Vagina (tissue), 2 donors: Measurements from ENCODE around the gene TPSB2. TPM values are rescaled to one million over a fixed set of nuclear protein-coding genes. Genes with fewer than 3 reads are reported as not detected.
"Not testable (repeated sequence)": the region's sequence is repeated elsewhere in the genome, so short reads cannot be mapped to it uniquely, and the experiment has no call there.

Experiments used
- DNase-seq, 2 donors: peaks; one replicate each; pipeline ENCODE4 v3.0.0-alpha.2; 2017; ENCODE audit errors: extremely low spot score in 2 of 2
- H3K27ac ChIP-seq: fragments of 200-600 bp; sonication (generic); one replicate; pipeline ENCODE4 v1.5.1; 2019
- H3K27me3 ChIP-seq: fragments of 200-600 bp; sonication (generic); one replicate; pipeline ENCODE4 v1.5.1; 2019
- H3K36me3 ChIP-seq, 2 donors: fragments of 200-600 bp; sonication (generic); one replicate each; pipeline ENCODE4 v1.5.1; 2017 to 2019
- H3K4me1 ChIP-seq: fragments of 200-600 bp; sonication (generic); one replicate; pipeline ENCODE4 v1.5.1; 2019
- H3K4me3 ChIP-seq, 2 donors: fragments of 200-600 bp; sonication (generic); 1 replicate in 1 of 2; 2 replicates in 1 of 2; pipeline ENCODE4 v1.5.1; 2016 to 2019
- H3K9me3 ChIP-seq: fragments of 200-600 bp; sonication (generic); one replicate; pipeline ENCODE4 v1.5.1; 2019
- POLR2A ChIP-seq, 2 donors: fragments of 450-650 bp; IDR thresholded peaks; one replicate each; pipeline ENCODE4 v1.6.1; 2017; ENCODE audit warnings: antibody characterized with exemption in 2 of 2, mild to moderate bottlenecking in 2 of 2, moderate library complexity in 2 of 2
- POLR2AphosphoS5 ChIP-seq, 2 donors: sonication (generic); formaldehyde crosslinking; IDR thresholded peaks; one replicate each; pipeline ENCODE4 v1.9.0; 2017; ENCODE audit warnings: antibody characterized with exemption in 2 of 2, mild to moderate bottlenecking in 2 of 2, low read depth in 1 of 2; ENCODE audit not compliant: insufficient read depth in 1 of 2
- intact Hi-C: fragments of 100-400 bp; cut with DNase I; formaldehyde crosslinking; loops from one replicate; pipeline ENCODE4 v1.15.1; 2023
- total RNA-seq: library from RNA; depleted of rRNA; stranded (reverse); fragments of >200 nt; gene quantifications from one replicate; pipeline ENCODE4 v1.2.3, GENCODE V29; 2016
- TF ChIP-seq, protein P1 (sequence below), 3 experiments: fragments of 450-650 bp in 2 of 3; fragments of 200-600 bp in 1 of 3; sonication (generic) in 1 of 3; IDR thresholded peaks; one replicate each; pipeline ENCODE4 v1.5.1; 2017 to 2019; ENCODE audit warnings: antibody characterized with exemption in 3 of 3, mild to moderate bottlenecking in 2 of 3, moderate library complexity in 2 of 3

TPSB2 gene
- total RNA-seq, 1 donor from 2014 or later, result 59.7 TPM

DNA sequence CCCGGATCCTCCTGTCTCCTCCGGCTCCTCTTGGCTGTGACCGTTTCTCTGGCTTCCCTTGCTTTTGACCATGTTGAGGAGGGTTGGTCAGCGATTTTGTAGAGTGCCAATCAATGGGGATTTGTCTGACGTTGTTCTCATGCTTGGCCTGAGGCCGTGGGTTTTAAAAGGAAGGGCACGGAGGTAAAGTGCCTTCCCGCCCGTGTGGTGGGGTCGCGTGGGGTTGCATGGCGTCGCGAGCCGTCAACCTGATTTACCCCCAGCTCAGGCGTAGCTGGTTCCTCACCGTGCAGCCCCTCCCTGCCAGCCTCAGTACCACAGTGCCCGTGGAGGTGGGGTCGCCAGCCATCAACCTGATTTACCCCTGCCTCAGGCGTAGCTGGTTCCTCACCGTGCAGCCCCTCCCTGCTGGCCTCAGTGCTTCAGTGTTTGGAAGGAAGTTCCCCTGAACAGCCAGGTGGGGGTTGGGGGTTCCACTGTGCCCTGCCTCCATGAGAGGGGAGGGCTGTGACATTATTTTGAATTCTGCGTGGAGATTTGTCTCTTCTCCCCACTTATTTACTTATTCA, 15.6 kb upstream of the TPSB2 start:
- intact Hi-C loops, result no loop called here
- Histone ChIP-seq H3K27ac (no peak overlapping the region), H3K9me3 (no peaks in the 10 kb centered on the region), H3K4me1 (no peaks in the 10 kb centered on the region), H3K36me3 (no peaks in the 10 kb centered on the region), H3K27me3 (no peaks in the 10 kb centered on the region), H3K4me3 (no peak overlapping the region)
- DNase-seq, result no peak
- TF ChIP-seq, protein P1, sequence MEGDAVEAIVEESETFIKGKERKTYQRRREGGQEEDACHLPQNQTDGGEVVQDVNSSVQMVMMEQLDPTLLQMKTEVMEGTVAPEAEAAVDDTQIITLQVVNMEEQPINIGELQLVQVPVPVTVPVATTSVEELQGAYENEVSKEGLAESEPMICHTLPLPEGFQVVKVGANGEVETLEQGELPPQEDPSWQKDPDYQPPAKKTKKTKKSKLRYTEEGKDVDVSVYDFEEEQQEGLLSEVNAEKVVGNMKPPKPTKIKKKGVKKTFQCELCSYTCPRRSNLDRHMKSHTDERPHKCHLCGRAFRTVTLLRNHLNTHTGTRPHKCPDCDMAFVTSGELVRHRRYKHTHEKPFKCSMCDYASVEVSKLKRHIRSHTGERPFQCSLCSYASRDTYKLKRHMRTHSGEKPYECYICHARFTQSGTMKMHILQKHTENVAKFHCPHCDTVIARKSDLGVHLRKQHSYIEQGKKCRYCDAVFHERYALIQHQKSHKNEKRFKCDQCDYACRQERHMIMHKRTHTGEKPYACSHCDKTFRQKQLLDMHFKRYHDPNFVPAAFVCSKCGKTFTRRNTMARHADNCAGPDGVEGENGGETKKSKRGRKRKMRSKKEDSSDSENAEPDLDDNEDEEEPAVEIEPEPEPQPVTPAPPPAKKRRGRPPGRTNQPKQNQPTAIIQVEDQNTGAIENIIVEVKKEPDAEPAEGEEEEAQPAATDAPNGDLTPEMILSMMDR (IDR thresholded peaks at IDR 0.05), result no peak
- TF ChIP-seq POLR2AphosphoS5 (IDR thresholded peaks at IDR 0.05; ENCODE audit: insufficient read depth in 1 of 2, low read depth in 1 of 2), result no peak
- TF ChIP-seq POLR2A (IDR thresholded peaks at IDR 0.05), result no peak

DNA sequence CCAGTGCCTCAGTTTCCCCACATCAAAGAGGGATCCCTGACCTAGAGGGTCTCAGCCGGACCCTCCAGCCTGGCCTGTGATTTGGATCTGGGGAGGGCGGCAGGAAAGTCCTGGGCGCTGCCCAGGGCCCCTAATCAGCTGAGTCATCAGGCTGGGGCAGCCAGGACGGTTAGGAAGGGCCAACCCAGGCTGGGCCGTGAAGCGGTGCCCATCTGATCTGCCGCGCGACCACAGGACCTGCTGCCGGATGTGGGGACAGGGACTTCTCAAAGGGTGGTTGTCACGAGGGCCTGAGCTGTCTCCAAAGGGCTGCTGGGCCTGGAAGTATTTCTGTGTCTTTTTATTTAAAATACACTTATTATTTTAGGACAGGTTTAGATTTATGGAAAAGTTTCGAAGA, 14.9 kb upstream of the TPSB2 start:
- Histone ChIP-seq H3K9me3 (no peaks in the 10 kb centered on the region), H3K4me3 (no peak overlapping the region), H3K27me3 (no peaks in the 10 kb centered on the region), H3K36me3 (no peaks in the 10 kb centered on the region), H3K4me1 (no peaks in the 10 kb centered on the region), H3K27ac (no peak overlapping the region)
- no peak for TF ChIP-seq POLR2A (IDR thresholded peaks at IDR 0.05)
- TF ChIP-seq POLR2AphosphoS5 (IDR thresholded peaks at IDR 0.05; ENCODE audit: insufficient read depth in 1 of 2, low read depth in 1 of 2), result no peak
- TF ChIP-seq, protein P1 (IDR thresholded peaks at IDR 0.05), result no peak
- DNase-seq, result no peak
- intact Hi-C loops, result no loop called here

DNA sequence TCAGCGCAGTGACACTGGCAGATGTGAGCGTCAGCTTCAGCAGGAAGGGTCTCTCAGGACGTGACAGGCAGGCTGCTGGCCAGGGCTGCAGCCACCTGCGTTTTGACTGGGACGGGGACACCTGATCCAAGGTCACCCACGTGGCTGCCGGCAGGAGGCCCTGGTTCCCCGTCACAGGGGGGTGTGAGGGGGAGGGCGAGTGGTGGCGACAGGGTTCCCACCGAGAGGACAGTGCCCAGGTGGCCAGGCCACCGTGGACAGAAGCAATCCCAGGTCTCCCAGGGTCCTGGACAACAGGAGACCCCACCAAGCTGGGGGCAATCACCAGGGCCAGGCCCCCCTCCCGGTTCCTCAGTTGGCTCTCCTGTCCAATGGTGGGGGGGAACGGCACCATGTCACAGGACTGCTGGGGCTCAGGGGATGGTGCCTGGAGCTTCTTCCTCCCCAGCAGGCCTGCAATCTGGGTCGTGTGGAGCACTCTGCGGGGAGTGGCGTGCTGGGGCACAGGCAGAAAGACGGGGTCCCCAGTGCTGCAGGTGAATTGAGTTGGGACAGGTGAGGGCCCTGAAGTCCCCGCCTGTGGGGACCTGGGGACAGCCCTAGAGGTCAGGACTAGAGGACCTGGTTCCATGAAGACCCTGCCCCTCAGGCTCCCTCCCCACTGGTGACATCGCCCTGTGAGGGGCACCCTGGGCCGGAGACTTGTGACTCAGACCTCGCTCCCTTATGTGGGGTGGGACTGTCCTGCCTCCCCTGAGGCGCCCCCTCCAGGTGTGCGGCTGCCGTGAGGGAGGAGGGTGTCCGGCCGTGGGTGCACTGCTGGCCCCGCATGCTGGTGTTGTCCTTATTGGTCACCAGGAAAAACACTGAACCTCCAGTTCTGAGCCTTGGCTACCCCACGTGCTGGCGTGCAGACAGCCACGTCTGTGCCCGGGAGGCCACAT, 14.2 kb upstream of the TPSB2 start:
- DNase-seq, intact Hi-C loops: not testable (repeated sequence)

DNA sequence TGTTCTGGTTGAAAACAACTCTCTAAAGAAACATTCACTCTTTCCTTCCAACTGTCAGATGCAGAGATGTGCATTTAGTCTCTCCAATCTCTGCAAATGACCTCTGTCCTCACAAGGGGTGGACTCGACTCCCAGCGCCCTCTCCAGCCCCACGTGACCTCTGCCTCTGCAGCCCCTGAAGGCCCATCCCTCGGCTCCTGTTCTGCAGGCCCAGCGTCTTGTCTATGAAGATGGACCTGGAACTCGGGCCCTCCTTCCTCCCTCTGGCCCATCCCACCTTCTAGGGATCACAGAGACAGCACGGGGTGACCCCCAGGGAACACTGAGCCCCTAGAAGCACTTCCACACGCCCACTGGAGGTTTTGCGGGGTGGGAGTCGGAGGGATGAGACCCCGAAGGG, 13.4 kb upstream of the TPSB2 start:
- H3K36me3 ChIP-seq, H3K9me3 ChIP-seq, DNase-seq, H3K4me1 ChIP-seq, H3K27me3 ChIP-seq, intact Hi-C loops, H3K27ac ChIP-seq, H3K4me3 ChIP-seq: not testable (repeated sequence)

More for the DNA sequence above, 14.2 kb upstream of the TPSB2 start:
- H3K4me3 ChIP-seq, H3K9me3 ChIP-seq, H3K27ac ChIP-seq, H3K27me3 ChIP-seq, H3K36me3 ChIP-seq, H3K4me1 ChIP-seq: not testable (repeated sequence)

DNA sequence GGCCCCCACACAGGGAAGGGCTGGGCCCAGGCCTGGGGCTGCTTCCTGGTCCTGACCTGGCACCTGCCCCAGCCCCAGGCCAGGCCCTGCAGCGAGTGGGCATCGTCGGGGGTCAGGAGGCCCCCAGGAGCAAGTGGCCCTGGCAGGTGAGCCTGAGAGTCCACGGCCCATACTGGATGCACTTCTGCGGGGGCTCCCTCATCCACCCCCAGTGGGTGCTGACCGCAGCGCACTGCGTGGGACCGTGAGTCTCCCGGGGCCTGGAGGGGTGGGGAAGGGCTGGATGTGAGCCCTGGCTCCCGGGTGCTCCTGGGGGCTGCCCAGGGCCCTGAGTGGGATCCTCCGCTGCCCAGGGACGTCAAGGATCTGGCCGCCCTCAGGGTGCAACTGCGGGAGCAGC, 11.1 kb upstream of the TPSB2 start:
- intact Hi-C loops, H3K27ac ChIP-seq, DNase-seq, H3K27me3 ChIP-seq, H3K36me3 ChIP-seq, H3K4me3 ChIP-seq, H3K4me1 ChIP-seq, H3K9me3 ChIP-seq: not testable (repeated sequence)

DNA sequence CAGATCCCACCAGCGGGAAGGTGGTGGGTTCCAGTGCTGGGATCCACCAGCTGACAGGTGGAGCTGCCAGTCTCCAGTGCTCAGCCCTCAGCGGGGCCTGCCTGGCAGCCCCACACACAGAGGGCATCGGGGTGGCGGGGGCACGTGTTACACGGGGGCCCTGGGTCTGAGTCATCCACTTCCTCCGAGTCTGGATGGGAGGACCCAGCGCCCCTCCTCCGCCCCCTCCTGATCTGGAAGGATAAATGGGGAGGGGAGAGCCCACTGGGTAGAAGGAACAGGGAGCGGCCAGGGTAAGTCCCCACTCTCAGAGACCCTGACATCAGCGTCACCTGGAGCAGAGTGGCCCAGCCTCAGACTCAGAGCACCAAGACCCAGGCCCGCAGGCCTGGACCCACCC, 10.5 kb upstream of the TPSB2 start, which contains the start of gene TPSAB1:
TPSAB1 (plus strand) TSS at position 270 of the 400 bp plus-strand sequence. CDS start 234 bp downstream, outside the sequence.
- H3K36me3 ChIP-seq, intact Hi-C loops, H3K27me3 ChIP-seq, H3K4me3 ChIP-seq, H3K4me1 ChIP-seq, H3K9me3 ChIP-seq, H3K27ac ChIP-seq, DNase-seq: not testable (repeated sequence)

DNA sequence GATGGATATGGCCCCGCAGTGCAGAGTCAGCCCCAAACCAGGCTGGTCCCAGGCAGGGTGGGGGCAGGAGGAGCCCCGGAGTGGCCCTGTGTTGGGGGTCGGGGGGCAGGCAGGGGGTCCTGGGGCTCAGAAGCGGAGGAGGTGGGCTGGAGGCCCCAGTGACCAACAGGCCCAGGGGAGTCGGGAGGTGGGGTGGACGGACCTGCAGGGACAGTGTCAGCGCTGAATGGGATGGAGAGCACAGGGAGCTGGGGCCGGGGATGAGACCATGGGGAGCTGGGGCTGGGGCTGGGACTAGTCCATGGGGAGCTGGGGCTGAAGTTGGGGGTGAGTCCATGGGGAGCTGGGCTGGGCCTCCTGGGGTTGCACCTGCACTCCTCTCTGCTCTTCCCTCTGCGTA, 9.6 kb upstream of the TPSB2 start:
- H3K9me3 ChIP-seq, H3K36me3 ChIP-seq, H3K27ac ChIP-seq, H3K4me3 ChIP-seq, intact Hi-C loops, DNase-seq, H3K4me1 ChIP-seq, H3K27me3 ChIP-seq: not testable (repeated sequence)

DNA sequence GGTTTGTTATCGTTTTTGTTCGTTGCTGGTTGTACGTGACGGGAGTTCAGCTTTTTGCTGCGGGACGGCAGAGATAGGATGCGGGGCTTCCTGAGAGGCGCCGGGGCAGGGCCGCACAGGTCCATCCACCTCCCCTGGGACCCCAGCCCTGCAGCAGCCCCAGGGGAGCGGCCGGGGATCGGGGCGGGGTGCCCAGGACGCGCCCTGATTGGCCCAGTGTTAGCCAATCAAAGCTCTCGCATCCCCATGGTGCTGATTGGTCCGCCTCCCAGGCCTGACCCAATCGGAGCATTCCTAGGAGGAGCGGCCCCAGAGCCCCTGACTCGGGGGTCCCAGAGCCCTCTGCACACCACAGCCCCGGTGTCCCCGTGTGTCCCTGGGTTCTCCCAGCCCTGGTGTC, 8.9 kb upstream of the TPSB2 start:
- intact Hi-C loops, H3K4me3 ChIP-seq, H3K36me3 ChIP-seq, H3K9me3 ChIP-seq, H3K27me3 ChIP-seq, H3K27ac ChIP-seq, H3K4me1 ChIP-seq, DNase-seq: not testable (repeated sequence)
